ENCODE measurements around the gene VOPP1.

DNA sequence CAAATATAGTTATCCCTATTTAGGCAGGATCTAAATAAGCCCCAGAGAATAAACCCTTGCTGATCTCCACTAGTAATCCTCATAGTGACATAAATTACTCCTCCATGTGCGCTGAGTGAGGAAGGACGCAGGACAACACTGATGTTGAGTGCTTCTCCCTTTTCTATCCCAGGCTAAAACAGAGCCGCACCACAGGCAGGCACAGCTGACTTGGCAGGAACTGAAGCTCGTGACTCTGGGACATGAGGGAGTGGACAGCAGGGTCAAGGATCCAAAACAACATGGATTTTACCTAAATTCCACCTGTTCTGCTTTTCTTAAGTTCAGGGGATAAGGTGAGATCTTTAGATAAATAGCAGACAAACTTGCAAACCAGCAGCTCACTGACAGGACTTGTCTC is 46.0 kb downstream of the VOPP1 start:
- TF ChIP-seq ESRRA (IDR thresholded peaks at IDR 0.05; ENCODE audit: low read length) = no peak
- TF ChIP-seq EZH2 (IDR thresholded peaks at IDR 0.05; ENCODE audit: borderline replicate concordance, control insufficient read depth, low read depth, low read length) = no peak
- no peak for TF ChIP-seq ZZZ3 (IDR thresholded peaks at IDR 0.05; ENCODE audit: control insufficient read depth, insufficient read length, low read depth)
- TF ChIP-seq SREBF2 (IDR thresholded peaks at IDR 0.05; ENCODE audit: low read length) = no peak
- TF ChIP-seq, protein P1, sequence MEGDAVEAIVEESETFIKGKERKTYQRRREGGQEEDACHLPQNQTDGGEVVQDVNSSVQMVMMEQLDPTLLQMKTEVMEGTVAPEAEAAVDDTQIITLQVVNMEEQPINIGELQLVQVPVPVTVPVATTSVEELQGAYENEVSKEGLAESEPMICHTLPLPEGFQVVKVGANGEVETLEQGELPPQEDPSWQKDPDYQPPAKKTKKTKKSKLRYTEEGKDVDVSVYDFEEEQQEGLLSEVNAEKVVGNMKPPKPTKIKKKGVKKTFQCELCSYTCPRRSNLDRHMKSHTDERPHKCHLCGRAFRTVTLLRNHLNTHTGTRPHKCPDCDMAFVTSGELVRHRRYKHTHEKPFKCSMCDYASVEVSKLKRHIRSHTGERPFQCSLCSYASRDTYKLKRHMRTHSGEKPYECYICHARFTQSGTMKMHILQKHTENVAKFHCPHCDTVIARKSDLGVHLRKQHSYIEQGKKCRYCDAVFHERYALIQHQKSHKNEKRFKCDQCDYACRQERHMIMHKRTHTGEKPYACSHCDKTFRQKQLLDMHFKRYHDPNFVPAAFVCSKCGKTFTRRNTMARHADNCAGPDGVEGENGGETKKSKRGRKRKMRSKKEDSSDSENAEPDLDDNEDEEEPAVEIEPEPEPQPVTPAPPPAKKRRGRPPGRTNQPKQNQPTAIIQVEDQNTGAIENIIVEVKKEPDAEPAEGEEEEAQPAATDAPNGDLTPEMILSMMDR (IDR thresholded peaks at IDR 0.05 in 2 of 3, conservative IDR thresholded peaks at IDR 0.05 in 1 of 3; ENCODE audit: control insufficient read depth in 2 of 3, extremely low read depth in 1 of 3, insufficient read depth in 1 of 3, low read depth in 3 of 3, low read length in 3 of 3) = no peak
- TF ChIP-seq, protein P2, sequence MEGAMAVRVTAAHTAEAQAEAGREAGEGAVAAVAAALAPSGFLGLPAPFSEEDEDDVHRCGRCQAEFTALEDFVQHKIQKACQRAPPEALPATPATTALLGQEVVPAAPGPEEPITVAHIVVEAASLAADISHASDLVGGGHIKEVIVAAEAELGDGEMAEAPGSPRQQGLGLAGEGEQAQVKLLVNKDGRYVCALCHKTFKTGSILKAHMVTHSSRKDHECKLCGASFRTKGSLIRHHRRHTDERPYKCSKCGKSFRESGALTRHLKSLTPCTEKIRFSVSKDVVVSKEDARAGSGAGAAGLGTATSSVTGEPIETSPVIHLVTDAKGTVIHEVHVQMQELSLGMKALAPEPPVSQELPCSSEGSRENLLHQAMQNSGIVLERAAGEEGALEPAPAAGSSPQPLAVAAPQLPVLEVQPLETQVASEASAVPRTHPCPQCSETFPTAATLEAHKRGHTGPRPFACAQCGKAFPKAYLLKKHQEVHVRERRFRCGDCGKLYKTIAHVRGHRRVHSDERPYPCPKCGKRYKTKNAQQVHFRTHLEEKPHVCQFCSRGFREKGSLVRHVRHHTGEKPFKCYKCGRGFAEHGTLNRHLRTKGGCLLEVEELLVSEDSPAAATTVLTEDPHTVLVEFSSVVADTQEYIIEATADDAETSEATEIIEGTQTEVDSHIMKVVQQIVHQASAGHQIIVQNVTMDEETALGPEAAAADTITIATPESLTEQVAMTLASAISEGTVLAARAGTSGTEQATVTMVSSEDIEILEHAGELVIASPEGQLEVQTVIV (IDR thresholded peaks at IDR 0.05; ENCODE audit: borderline replicate concordance, partially characterized antibody) = no peak
